Upper lobe of left lung (tissue), 4 donors: ENCODE measurements around the gene RPL27.

Experiments used
- POLR2A ChIP-seq, 4 donors: fragments of 450-650 bp; IDR thresholded peaks; one replicate each; pipeline ENCODE4 v1.5.1; 2016 to 2017; ENCODE audit warnings: antibody characterized with exemption in 4 of 4, mild to moderate bottlenecking in 2 of 4
- TF ChIP-seq, protein P1 (sequence below), 6 experiments: fragments of 450-650 bp in 4 of 6; fragments of 200-600 bp in 2 of 6; sonication (generic) in 2 of 6; IDR thresholded peaks; one replicate each; pipeline ENCODE4 v1.5.1; 2016 to 2019; ENCODE audit warnings: antibody characterized with exemption in 6 of 6

DNA sequence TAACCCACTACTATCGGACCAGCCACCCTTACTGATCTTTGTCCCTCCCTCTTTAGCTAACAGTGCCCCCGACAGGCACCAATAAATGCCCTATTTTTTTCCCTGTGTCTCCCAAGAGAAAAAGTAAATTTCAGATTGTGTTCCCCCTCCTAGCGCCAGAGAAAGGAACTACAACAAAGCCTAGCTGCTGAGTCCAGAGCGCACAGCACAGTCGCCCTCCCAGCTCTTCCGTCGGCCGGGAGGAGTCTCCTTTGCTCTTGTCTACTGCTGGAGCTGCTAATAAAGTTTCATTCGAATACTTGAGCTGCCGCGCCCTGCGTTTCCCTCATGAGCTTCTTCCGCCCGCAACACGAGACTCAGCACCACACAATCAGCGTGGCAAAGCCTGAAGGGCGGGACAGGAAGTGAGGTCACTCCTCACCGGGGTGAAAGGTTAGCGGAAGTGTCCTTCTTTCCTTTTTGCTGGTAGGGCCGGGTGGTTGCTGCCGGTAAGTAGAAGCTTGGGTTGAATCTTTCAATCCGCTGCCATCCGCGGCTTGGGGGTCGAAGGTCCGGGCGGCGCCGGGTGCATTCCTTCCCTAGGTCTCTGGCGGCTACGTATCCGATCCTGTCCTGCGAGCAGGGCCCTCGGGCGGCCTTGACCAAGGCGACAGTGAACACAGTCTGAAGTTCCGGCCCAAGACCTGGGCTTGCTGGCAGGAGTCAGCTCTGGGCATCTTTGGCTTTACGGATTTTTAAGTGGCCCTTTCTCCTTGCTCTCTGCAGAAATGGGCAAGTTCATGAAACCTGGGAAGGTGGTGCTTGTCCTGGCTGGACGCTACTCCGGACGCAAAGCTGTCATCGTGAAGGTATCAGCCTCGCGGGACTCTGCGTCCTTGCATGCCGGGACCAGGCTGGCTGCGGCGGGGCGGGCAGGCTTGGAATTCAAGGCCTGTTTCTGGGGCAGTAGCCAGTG lies at the start of gene RPL27:
- TF ChIP-seq, protein P1, sequence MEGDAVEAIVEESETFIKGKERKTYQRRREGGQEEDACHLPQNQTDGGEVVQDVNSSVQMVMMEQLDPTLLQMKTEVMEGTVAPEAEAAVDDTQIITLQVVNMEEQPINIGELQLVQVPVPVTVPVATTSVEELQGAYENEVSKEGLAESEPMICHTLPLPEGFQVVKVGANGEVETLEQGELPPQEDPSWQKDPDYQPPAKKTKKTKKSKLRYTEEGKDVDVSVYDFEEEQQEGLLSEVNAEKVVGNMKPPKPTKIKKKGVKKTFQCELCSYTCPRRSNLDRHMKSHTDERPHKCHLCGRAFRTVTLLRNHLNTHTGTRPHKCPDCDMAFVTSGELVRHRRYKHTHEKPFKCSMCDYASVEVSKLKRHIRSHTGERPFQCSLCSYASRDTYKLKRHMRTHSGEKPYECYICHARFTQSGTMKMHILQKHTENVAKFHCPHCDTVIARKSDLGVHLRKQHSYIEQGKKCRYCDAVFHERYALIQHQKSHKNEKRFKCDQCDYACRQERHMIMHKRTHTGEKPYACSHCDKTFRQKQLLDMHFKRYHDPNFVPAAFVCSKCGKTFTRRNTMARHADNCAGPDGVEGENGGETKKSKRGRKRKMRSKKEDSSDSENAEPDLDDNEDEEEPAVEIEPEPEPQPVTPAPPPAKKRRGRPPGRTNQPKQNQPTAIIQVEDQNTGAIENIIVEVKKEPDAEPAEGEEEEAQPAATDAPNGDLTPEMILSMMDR (IDR thresholded peaks at IDR 0.05) = peak; percentile 93 to 95 (median 95)
- peak; percentile 67 to 90 (median 80) for TF ChIP-seq POLR2A (IDR thresholded peaks at IDR 0.05)
